ENCODE results near the gene PCNX2.
"Not testable (repeated sequence)": the region's sequence is repeated elsewhere in the genome, so short reads cannot be mapped to it uniquely, and the experiment has no call there.

PCNX2 gene

DNA sequence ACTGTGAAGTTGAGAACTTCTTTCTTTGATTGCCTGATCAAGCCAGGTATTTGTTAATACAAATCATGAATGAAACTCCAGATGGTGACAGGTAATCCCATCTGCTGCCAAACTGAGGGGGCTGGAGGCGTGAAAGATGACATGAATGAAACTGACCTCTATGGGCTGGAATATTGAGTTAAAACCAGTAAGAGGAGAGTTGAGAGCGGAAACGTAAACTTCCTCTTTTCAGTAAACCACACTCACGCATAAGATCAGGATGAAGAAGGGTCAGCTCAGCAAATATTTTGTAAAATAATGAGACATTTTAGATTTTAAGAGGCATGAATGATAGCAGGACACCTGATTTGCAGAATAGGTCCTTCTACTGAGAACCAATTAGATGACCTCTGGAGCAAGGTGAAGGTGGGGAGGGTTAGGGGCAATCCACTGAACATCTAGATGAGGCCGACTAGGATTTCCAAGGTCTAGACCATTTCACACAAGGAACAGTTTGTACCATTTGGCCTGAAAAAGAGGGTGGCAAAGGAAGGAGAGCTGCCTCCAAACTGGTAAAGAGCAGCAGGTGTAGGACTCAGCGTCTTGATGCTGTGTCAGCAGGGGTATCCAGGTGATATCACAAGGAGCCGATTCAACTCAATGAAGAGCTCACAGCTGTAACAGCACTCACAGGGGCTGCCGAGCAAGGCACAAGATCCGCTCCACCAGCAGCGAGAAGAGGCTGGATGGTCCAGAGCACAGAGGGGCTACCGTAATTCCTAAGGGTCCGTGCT is 212.6 kb downstream of the PCNX2 start:
- TF ChIP-seq, protein P1, sequence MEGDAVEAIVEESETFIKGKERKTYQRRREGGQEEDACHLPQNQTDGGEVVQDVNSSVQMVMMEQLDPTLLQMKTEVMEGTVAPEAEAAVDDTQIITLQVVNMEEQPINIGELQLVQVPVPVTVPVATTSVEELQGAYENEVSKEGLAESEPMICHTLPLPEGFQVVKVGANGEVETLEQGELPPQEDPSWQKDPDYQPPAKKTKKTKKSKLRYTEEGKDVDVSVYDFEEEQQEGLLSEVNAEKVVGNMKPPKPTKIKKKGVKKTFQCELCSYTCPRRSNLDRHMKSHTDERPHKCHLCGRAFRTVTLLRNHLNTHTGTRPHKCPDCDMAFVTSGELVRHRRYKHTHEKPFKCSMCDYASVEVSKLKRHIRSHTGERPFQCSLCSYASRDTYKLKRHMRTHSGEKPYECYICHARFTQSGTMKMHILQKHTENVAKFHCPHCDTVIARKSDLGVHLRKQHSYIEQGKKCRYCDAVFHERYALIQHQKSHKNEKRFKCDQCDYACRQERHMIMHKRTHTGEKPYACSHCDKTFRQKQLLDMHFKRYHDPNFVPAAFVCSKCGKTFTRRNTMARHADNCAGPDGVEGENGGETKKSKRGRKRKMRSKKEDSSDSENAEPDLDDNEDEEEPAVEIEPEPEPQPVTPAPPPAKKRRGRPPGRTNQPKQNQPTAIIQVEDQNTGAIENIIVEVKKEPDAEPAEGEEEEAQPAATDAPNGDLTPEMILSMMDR (IDR thresholded peaks at IDR 0.05; ENCODE audit: low read depth, low read length, missing control alignments) = no peak
- no peak overlapping the region for H3K4me3 ChIP-seq (replicated peaks; ENCODE audit: low read depth, low read length)
- no peak for DNase-seq (ENCODE audit: extremely low read depth, low read depth)

- no peak overlapping the region for H3K4me3 ChIP-seq (replicated peaks; ENCODE audit: low read depth, low read length)
- peak; percentile 17 for DNase-seq (ENCODE audit: extremely low read depth, low read depth)
- TF ChIP-seq, protein P1 (IDR thresholded peaks at IDR 0.05; ENCODE audit: low read depth, low read length, missing control alignments) = no peak
Observed at GRCh38 chr1:233081735-233082134, 213.8 kb downstream of the PCNX2 start.

DNA sequence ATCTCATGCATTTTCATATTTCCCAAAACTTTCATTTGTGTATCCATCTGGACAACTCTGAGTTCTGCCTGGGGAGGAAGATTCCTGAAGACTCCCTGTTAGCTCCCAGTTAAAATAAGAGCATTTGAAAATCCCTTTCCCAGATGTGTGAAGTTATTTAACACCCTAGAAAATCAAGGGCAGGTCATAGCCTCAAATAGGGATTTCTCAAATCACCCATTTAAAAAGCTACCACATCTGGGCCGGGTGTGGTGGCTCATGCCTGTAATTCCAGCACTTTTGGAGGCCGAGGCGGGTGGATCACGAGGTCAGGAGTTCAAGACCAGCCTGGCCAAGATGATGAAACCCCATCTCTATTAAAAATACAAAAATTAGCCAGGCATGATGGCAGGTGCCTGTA is 214.7 kb downstream of the PCNX2 start:
- not testable (repeated sequence) for H3K4me3 ChIP-seq (replicated peaks; ENCODE audit: low read depth, low read length); DNase-seq (ENCODE audit: extremely low read depth, low read depth)

- no peak for DNase-seq (ENCODE audit: extremely low read depth, low read depth)
- TF ChIP-seq, protein P1 (IDR thresholded peaks at IDR 0.05; ENCODE audit: low read depth, low read length, missing control alignments) = no peak
- H3K4me3 ChIP-seq (replicated peaks; ENCODE audit: low read depth, low read length) = no peak overlapping the region
Observed at GRCh38 chr1:233080286-233080685, 215.2 kb downstream of the PCNX2 start.

DNA sequence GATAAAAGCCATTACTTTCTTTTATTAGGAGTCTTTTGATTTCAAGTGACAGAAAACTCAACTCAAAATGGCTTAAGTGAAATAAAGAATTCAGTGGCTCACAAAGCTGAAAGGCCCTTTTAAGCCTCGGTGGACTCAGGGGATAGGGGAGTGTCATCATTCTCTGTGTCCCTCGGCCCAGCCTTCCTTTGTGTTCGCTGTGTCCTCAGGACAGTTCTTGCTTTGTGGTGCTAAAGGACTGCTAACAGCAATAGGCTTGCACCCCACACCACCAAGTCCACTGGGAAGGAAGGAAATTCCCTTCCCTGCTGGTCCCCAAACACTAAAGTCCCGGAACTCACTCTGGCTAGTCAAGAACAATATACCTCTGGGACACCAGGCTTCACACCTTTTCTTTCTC is 216.0 kb downstream of the PCNX2 start:
- TF ChIP-seq, protein P1 (IDR thresholded peaks at IDR 0.05; ENCODE audit: low read depth, low read length, missing control alignments) = no peak
- DNase-seq (ENCODE audit: extremely low read depth, low read depth) = no peak
- H3K4me3 ChIP-seq (replicated peaks; ENCODE audit: low read depth, low read length) = no peak overlapping the region

- peak; percentile 48 for DNase-seq (ENCODE audit: extremely low read depth, low read depth)
- H3K4me3 ChIP-seq (replicated peaks; ENCODE audit: low read depth, low read length) = no peak overlapping the region
- TF ChIP-seq, protein P1 (IDR thresholded peaks at IDR 0.05; ENCODE audit: low read depth, low read length, missing control alignments) = no peak
Observed at GRCh38 chr1:233078396-233078795, 217.1 kb downstream of the PCNX2 start.

GRCh38 chr1:233075915-233076295 is 219.6 kb downstream of the PCNX2 start:
- TF ChIP-seq, protein P1 (IDR thresholded peaks at IDR 0.05; ENCODE audit: low read depth, low read length, missing control alignments) = no peak
- no peak for DNase-seq (ENCODE audit: extremely low read depth, low read depth)
- H3K4me3 ChIP-seq (replicated peaks; ENCODE audit: low read depth, low read length) = no peak overlapping the region

Measured in HFF-Myc (cell line).